ENCODE measurements around the gene FNDC10.

Gene FNDC10

DNA sequence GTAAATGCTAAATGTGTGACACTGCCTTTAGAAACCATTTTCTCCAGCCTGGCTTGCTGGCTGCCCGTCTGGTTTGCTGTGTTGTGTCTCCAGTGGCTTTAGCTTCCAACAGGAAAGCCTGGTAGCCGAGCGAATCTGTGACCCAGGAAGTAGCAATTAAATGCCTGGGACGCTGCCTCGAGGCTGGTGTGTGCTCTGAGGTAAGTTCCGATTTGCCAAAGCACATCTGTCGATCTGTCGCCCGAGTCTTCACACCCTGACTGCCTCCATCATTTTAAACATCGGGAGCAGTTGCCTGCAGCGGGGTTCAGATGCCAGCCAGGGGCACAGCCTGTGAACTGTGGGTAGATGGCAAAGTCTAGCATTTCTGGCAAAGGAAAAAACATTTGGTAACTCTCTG is 17.6 kb upstream of the FNDC10 start:
- H3K4me3 ChIP-seq (ENCODE audit: low read depth, low read length): no peak overlapping the region
- TF ChIP-seq, protein P1, sequence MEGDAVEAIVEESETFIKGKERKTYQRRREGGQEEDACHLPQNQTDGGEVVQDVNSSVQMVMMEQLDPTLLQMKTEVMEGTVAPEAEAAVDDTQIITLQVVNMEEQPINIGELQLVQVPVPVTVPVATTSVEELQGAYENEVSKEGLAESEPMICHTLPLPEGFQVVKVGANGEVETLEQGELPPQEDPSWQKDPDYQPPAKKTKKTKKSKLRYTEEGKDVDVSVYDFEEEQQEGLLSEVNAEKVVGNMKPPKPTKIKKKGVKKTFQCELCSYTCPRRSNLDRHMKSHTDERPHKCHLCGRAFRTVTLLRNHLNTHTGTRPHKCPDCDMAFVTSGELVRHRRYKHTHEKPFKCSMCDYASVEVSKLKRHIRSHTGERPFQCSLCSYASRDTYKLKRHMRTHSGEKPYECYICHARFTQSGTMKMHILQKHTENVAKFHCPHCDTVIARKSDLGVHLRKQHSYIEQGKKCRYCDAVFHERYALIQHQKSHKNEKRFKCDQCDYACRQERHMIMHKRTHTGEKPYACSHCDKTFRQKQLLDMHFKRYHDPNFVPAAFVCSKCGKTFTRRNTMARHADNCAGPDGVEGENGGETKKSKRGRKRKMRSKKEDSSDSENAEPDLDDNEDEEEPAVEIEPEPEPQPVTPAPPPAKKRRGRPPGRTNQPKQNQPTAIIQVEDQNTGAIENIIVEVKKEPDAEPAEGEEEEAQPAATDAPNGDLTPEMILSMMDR (IDR thresholded peaks at IDR 0.05; ENCODE audit: low read depth, low read length): no peak
- TF ChIP-seq, protein P2, sequence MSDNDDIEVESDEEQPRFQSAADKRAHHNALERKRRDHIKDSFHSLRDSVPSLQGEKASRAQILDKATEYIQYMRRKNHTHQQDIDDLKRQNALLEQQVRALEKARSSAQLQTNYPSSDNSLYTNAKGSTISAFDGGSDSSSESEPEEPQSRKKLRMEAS (IDR thresholded peaks at IDR 0.05; ENCODE audit: low read depth, low read length): no peak
- TF ChIP-seq POLR2A (IDR thresholded peaks at IDR 0.05; ENCODE audit: extremely low read depth, insufficient read length) (no peak), MYC (IDR thresholded peaks at IDR 0.05; ENCODE audit: low read depth, low read length) (no peak)
- DNase-seq (ENCODE audit: low read depth): no peak

DNA sequence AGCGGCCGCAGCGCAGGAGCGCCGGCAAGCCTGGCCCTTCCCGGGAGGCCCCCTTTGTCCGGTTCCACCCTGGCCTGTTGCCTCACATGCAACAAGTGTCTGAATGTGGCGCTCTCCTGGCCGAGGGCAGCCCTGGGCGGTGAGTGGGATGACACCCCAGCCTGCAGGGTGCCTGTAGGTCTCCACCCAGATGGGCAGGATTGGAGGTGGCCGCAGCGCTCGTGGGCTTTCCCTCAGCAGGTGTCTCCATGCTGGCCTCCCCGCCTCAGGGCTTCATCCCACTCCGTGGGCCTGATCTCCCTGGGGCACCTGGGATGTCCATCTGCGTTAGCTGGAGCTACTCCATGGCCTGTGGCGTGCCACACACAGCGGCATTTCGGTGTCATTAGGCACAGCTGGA is 16.9 kb upstream of the FNDC10 start:
- H3K4me3 ChIP-seq (ENCODE audit: low read depth, low read length): peak overlapping the region; percentile 47
- DNase-seq (ENCODE audit: low read depth): no peak
- TF ChIP-seq, protein P2 (IDR thresholded peaks at IDR 0.05; ENCODE audit: low read depth, low read length): no peak
- TF ChIP-seq, protein P1 (IDR thresholded peaks at IDR 0.05; ENCODE audit: low read depth, low read length): no peak
- no peak for TF ChIP-seq MYC (IDR thresholded peaks at IDR 0.05; ENCODE audit: low read depth, low read length)
- TF ChIP-seq POLR2A (IDR thresholded peaks at IDR 0.05; ENCODE audit: extremely low read depth, insufficient read length): no peak

DNA sequence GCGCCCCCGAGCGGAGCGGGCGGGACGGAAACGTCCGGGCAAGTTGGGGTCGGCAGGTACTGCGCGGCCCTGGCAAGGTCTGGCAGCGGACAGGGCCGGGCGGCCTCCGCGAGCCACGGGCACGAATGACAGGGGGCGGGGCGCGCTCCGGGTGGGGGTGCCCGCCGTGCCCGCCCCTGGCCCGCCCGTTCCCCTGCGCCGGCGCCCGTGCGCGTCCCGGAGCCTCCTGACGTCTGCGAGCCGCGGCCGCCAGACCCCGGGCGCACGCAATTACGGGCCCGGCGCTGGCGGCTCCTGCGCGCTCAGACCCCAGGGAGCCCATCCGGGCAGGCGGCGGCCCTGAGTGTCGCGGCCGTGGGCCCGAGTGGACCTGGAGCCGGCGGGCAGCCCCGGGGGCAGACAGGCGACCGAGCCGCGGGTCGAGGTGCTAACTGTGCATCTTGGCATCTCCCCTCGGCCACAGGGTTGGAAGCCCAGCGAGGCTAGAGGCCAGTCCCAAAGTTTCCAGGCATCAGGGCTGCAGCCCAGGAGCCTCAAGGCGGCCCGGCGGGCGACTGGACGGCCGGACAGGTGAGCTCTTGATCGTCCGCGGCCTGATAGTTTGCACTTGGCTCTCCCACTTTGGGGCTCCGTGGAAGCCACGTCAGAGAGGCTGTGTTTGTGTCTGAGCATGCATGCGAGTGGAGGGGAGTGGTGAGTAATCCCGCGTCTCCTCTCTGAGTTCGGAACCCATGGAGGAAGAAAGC is 16.3 kb upstream of the FNDC10 start:
- TF ChIP-seq MYC (IDR thresholded peaks at IDR 0.05; ENCODE audit: low read depth, low read length) (no peak), POLR2A (IDR thresholded peaks at IDR 0.05; ENCODE audit: extremely low read depth, insufficient read length) (no peak)
- TF ChIP-seq, protein P2 (IDR thresholded peaks at IDR 0.05; ENCODE audit: low read depth, low read length): no peak
- TF ChIP-seq, protein P1 (IDR thresholded peaks at IDR 0.05; ENCODE audit: low read depth, low read length): no peak
- peak; percentile 50 for DNase-seq (ENCODE audit: low read depth)

DNA sequence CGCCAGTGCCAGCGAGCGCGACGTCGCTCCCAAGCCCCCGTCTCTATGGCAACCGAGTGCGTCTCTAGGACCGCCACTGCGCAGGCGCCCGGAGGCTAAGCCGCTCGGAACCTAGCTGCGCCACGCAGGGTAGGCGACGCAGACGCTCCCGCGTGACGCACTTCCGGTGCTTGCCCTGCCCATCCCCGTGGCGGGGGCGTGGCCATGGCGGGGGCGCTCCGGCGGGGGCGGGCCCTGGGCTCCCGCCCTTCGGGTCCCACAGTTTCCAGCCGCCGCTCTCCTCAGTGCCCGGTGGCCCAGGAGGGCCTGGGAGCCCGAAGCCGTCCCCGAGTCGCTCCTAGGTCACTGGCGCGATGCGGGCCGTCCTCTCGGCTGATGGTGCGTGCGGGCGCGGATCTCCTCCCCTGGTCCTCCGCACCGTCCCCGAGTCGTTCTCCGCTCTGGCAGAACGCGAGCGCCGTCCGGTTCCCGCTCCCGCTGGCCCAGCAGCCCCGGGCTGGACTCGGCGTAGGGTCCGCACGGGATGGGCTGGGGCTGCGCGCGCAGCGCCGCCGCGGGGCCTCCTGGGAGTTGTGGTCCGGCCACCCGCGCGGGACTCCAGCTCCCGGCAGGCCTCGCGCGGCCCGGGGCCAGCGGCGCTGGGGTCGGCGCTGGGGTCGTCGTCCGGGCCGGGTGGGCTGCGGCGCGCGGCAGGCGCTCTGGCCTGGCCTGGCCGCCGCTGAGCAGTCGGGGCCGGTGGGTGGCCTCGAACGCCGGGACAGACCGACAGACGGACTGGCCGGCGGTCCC is 15.5 kb upstream of the FNDC10 start, which contains the start of gene MIB2:
TSS of gene MIB2 (plus strand) at position 245 of the 789 bp plus-strand sequence. CDS start 7,953 bp downstream, outside the sequence.
- DNase-seq (ENCODE audit: low read depth): peak; percentile 97
- peak within 1 kb of the TSS; percentile 74 for H3K4me3 ChIP-seq (ENCODE audit: low read depth, low read length)
- TF ChIP-seq, protein P2 (IDR thresholded peaks at IDR 0.05; ENCODE audit: low read depth, low read length): peak; percentile 60; the same call in 1 of the 2 replicates
- TF ChIP-seq POLR2A (IDR thresholded peaks at IDR 0.05; ENCODE audit: extremely low read depth, insufficient read length): no peak

More for the DNA sequence above, 16.3 kb upstream of the FNDC10 start:
- H3K4me3 ChIP-seq (ENCODE audit: low read depth, low read length): peak overlapping the region; percentile 47

DNA sequence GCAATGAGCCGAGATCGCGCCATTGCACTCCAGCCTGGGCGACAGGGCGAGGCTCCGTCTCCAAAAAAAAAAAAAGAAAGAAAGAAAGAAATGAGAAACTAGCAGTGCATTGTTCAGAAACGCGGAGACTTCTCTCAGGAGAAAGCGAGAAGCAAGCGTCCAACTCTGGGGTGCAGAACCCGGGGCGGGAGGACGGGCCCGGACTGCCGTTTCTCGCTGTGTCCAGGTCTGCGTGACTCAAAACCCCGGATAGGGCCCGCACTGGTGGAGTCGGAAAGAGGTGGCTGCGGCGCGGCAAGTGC is 15.0 kb upstream of the FNDC10 start:
- H3K4me3 ChIP-seq (ENCODE audit: low read depth, low read length): peak overlapping the region; percentile 74
- TF ChIP-seq, protein P2 (IDR thresholded peaks at IDR 0.05; ENCODE audit: low read depth, low read length): no peak; the same call in 1 of the 2 replicates
- peak; percentile 51; the same call in 1 of the 2 replicates for TF ChIP-seq MYC (IDR thresholded peaks at IDR 0.05; ENCODE audit: low read depth, low read length)
- TF ChIP-seq POLR2A (IDR thresholded peaks at IDR 0.05; ENCODE audit: extremely low read depth, insufficient read length): peak; percentile 4
- TF ChIP-seq, protein P1 (IDR thresholded peaks at IDR 0.05; ENCODE audit: low read depth, low read length): no peak
- no peak for DNase-seq (ENCODE audit: low read depth)

Data from NB4 (cell line).